Neutrophil (primary cell): ENCODE results near the gene OGG1.

Source experiments
- H3K27ac ChIP-seq: fragments of 200-600 bp; sonication (generic); 2 replicates; pipeline ENCODE4 v1.5.1; 2016; ENCODE audit warnings: mild to moderate bottlenecking, moderate library complexity
- H3K27me3 ChIP-seq: fragments of 200-600 bp; sonication (generic); 2 replicates; pipeline ENCODE4 v1.6.0; 2016; ENCODE audit warnings: mild to moderate bottlenecking
- H3K36me3 ChIP-seq: fragments of 200-600 bp; sonication (generic); 2 replicates; pipeline ENCODE4 v1.5.1; 2017
- H3K4me1 ChIP-seq, 2 experiments: fragments of 200-600 bp in 1 of 2; sonication (generic) in 1 of 2; 1 replicate in 1 of 2; 2 replicates in 1 of 2; pipeline versions ENCODE4 v1.5.1 to v1.6.1; 2013 to 2016; ENCODE audit warnings: low read depth in 1 of 2, low read length in 1 of 2, mild to moderate bottlenecking in 1 of 2, moderate library complexity in 1 of 2; ENCODE audit not compliant: control insufficient read depth in 1 of 2, insufficient read depth in 1 of 2
- H3K4me3 ChIP-seq, 2 experiments: fragments of 200-600 bp in 1 of 2; sonication (generic) in 1 of 2; 1 replicate in 1 of 2; 2 replicates in 1 of 2; pipeline ENCODE4 v1.5.1; 2013 to 2016; ENCODE audit warnings: low read depth in 1 of 2, low read length in 1 of 2, mild to moderate bottlenecking in 1 of 2, moderate library complexity in 1 of 2
- H3K9me3 ChIP-seq: fragments of 200-600 bp; sonication (generic); 2 replicates; pipeline ENCODE4 v1.5.1; 2016
- CTCF ChIP-seq: fragments of 200-600 bp; sonication (generic); IDR thresholded peaks from 2 replicates; pipeline ENCODE4 v1.5.1; 2016; ENCODE audit warnings: antibody characterized with exemption

Gene OGG1

GRCh38 chr3:9721015-9721699, 28.6 kb upstream of the OGG1 start:
- Histone ChIP-seq H3K4me1 (peaks cover 13 to 16% of the 10 kb centered on the region in 2 experiments), H3K27ac (no peak overlapping the region), H3K9me3 (no peaks in the 10 kb centered on the region), H3K36me3 (no peaks in the 10 kb centered on the region), H3K27me3 (no peaks in the 10 kb centered on the region), H3K4me3 (no peak overlapping the region)
- TF ChIP-seq CTCF = no peak

GRCh38 chr3:9721700-9722060, 28.1 kb upstream of the OGG1 start:
- H3K27ac ChIP-seq = no peak overlapping the region
- no peaks in the 10 kb centered on the region for H3K9me3 ChIP-seq
- no peak overlapping the region for H3K4me3 ChIP-seq

GRCh38 chr3:9725775-9726515, 23.8 kb upstream of the OGG1 start:
- Histone ChIP-seq H3K9me3 (no peaks in the 10 kb centered on the region), H3K4me1 (peaks cover 18 to 20% of the 10 kb centered on the region in 2 experiments), H3K36me3 (no peaks in the 10 kb centered on the region), H3K4me3 (no peak overlapping the region), H3K27me3 (no peaks in the 10 kb centered on the region), H3K27ac (no peak overlapping the region)
- TF ChIP-seq CTCF = no peak

More at GRCh38 chr3:9721700-9722060, 28.1 kb upstream of the OGG1 start:
- Histone ChIP-seq H3K27me3 (no peaks in the 10 kb centered on the region), H3K4me1 (peaks cover 12 to 14% of the 10 kb centered on the region in 2 experiments), H3K36me3 (no peaks in the 10 kb centered on the region)
- no peak for TF ChIP-seq CTCF

GRCh38 chr3:9727041-9727595, 22.6 kb upstream of the OGG1 start:
- H3K9me3 ChIP-seq = no peaks in the 10 kb centered on the region
- H3K4me3 ChIP-seq = no peak overlapping the region
- H3K27me3 ChIP-seq = no peaks in the 10 kb centered on the region
- H3K4me1 ChIP-seq = peaks cover 14 to 16% of the 10 kb centered on the region in 2 experiments
- peak; percentile 7 for TF ChIP-seq CTCF
- no peaks in the 10 kb centered on the region for H3K36me3 ChIP-seq
- H3K27ac ChIP-seq = no peak overlapping the region

- TF ChIP-seq CTCF = no peak
Observed at GRCh38 chr3:9727743-9728142, 22.0 kb upstream of the OGG1 start.

More at GRCh38 chr3:9727743-9728142, 22.0 kb upstream of the OGG1 start:
- H3K27ac ChIP-seq = no peak overlapping the region
- no peaks in the 10 kb centered on the region for H3K36me3 ChIP-seq
- H3K4me3 ChIP-seq = no peak overlapping the region
- H3K27me3 ChIP-seq = no peaks in the 10 kb centered on the region
- H3K4me1 ChIP-seq = peaks cover 20 to 23% of the 10 kb centered on the region in 2 experiments
- H3K9me3 ChIP-seq = no peaks in the 10 kb centered on the region
